Astrocyte (in vitro differentiated cells and primary cell): Measurements from ENCODE around the gene CHAT.

Experiments
- EZH2 ChIP-seq: IDR thresholded peaks from 2 replicates; pipeline ENCODE4 v1.6.1; 2012; ENCODE audit warnings: mild to moderate bottlenecking, low read length, inconsistent platforms; ENCODE audit not compliant: insufficient read depth
- TF ChIP-seq, protein P1 (sequence below): IDR thresholded peaks from 2 replicates; pipeline ENCODE4 v1.5.1; 2011; ENCODE audit warnings: low read depth, mild to moderate bottlenecking, inconsistent platforms, low read length, moderate library complexity; ENCODE audit not compliant: insufficient read depth

DNA sequence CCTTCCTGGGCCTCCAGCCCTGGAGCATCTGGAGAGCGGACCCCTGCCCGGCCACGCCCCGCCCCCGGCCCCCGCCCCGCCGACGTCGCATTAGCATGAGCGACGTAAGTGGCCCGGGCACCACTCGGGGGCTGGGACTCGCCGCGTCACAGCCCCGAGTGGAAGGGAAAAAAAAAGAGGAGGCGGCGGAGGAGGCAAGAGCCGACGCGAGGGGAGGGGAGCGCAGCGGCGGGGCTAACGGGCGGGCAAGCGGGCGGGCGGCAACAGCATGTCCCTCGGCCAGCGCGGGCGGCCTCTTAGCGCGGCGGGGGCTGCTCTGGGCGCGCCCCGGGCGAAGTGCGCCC, 3.8 kb upstream of the CHAT start, which contains the start of gene SLC18A3:
- TF ChIP-seq, protein P1, sequence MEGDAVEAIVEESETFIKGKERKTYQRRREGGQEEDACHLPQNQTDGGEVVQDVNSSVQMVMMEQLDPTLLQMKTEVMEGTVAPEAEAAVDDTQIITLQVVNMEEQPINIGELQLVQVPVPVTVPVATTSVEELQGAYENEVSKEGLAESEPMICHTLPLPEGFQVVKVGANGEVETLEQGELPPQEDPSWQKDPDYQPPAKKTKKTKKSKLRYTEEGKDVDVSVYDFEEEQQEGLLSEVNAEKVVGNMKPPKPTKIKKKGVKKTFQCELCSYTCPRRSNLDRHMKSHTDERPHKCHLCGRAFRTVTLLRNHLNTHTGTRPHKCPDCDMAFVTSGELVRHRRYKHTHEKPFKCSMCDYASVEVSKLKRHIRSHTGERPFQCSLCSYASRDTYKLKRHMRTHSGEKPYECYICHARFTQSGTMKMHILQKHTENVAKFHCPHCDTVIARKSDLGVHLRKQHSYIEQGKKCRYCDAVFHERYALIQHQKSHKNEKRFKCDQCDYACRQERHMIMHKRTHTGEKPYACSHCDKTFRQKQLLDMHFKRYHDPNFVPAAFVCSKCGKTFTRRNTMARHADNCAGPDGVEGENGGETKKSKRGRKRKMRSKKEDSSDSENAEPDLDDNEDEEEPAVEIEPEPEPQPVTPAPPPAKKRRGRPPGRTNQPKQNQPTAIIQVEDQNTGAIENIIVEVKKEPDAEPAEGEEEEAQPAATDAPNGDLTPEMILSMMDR = no peak
- no peak for TF ChIP-seq EZH2
